ENCODE results near the gene MET.

MET gene

GRCh38 chr7:116790025-116790424, 118.0 kb downstream of the MET start:
- no peak overlapping the region for H3K4me3 Mint-ChIP-seq
- H3K36me3 Mint-ChIP-seq (ENCODE audit: low read depth) = no peaks in the 10 kb centered on the region
- H3K27ac Mint-ChIP-seq = no peak overlapping the region
- no peaks in the 10 kb centered on the region for H3K4me1 Mint-ChIP-seq (ENCODE audit: low read depth)
- no peaks in the 10 kb centered on the region for H3K9me3 Mint-ChIP-seq
- intact Hi-C loops (cut with micrococcal nuclease) = no loop called here
- no peaks in the 10 kb centered on the region for H3K27me3 Mint-ChIP-seq

DNA sequence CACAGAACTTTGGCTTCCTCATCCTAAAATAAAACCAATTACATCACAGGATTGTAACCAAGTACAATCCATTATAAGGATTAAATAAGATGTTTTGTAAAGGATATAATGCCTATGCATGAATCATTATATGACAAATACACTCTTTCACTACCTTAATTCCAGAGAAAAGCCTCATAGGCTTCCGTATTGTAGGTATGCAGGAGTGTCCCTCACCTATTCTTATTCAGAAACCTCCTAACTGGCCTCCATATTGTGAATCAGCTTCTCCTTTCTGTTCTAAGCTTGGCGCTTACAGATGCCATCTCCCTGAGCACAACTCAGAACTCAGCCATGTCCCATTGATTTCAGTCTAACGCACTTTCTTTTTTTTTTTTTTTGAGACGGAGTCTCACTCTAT, 120.8 kb downstream of the MET start:
- Mint-ChIP-seq H3K4me1 (ENCODE audit: low read depth) (no peaks in the 10 kb centered on the region), H3K4me3 (no peak overlapping the region), H3K27ac (no peak overlapping the region), H3K36me3 (ENCODE audit: low read depth) (no peaks in the 10 kb centered on the region), H3K9me3 (no peaks in the 10 kb centered on the region), H3K27me3 (no peaks in the 10 kb centered on the region)
- intact Hi-C loops (cut with micrococcal nuclease) = no loop called here

- Mint-ChIP-seq H3K9me3 (no peaks in the 10 kb centered on the region), H3K27me3 (no peaks in the 10 kb centered on the region), H3K27ac (no peak overlapping the region), H3K4me1 (ENCODE audit: low read depth) (no peaks in the 10 kb centered on the region), H3K4me3 (no peak overlapping the region), H3K36me3 (ENCODE audit: low read depth) (no peaks in the 10 kb centered on the region)
- intact Hi-C loops (cut with micrococcal nuclease) = no loop called here
Measured at GRCh38 chr7:116793795-116794340, 121.9 kb downstream of the MET start.

GRCh38 chr7:116796471-116796870, 124.5 kb downstream of the MET start:
- no peaks in the 10 kb centered on the region for H3K36me3 Mint-ChIP-seq (ENCODE audit: low read depth)
- peaks cover 3% of the 10 kb centered on the region for H3K27me3 Mint-ChIP-seq
- H3K9me3 Mint-ChIP-seq = no peaks in the 10 kb centered on the region
- intact Hi-C loops (cut with micrococcal nuclease) = no loop called here
- no peak overlapping the region for H3K27ac Mint-ChIP-seq
- H3K4me1 Mint-ChIP-seq (ENCODE audit: low read depth) = peaks cover 5% of the 10 kb centered on the region
- no peak overlapping the region for H3K4me3 Mint-ChIP-seq

- Mint-ChIP-seq H3K9me3 (no peaks in the 10 kb centered on the region), H3K27me3 (peaks cover 3% of the 10 kb centered on the region), H3K27ac (no peak overlapping the region), H3K4me1 (ENCODE audit: low read depth) (peaks cover 8% of the 10 kb centered on the region), H3K36me3 (ENCODE audit: low read depth) (no peaks in the 10 kb centered on the region), H3K4me3 (no peak overlapping the region)
- intact Hi-C loops (cut with micrococcal nuclease) = no loop called here
Measured at GRCh38 chr7:116797612-116798011, 125.6 kb downstream of the MET start.

DNA sequence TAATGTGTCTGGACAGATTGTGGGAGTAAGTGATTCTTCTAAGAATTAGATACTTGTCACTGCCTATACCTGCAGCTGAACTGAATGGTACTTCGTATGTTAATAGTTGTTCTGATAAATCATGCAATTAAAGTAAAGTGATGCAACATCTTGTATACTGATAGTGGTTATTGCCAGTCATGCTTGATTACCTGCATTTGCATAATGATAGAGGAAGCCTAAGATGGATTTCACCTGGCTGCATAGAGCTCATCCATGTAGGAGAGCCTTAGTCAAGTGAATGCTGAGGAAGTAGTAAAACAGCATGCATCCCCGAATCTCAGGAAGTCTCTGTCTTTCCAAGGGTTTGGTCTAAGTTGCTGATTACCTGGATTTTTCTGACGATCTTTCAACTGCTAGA, 126.2 kb downstream of the MET start:
- no peak overlapping the region for H3K27ac Mint-ChIP-seq
- peaks cover 13% of the 10 kb centered on the region for H3K4me1 Mint-ChIP-seq (ENCODE audit: low read depth)
- H3K4me3 Mint-ChIP-seq = no peak overlapping the region
- intact Hi-C loops (cut with micrococcal nuclease) = no loop called here
- H3K36me3 Mint-ChIP-seq (ENCODE audit: low read depth) = no peaks in the 10 kb centered on the region
- peaks cover 3% of the 10 kb centered on the region for H3K27me3 Mint-ChIP-seq
- H3K9me3 Mint-ChIP-seq = no peaks in the 10 kb centered on the region

GRCh38 chr7:116799916-116800315, 127.9 kb downstream of the MET start:
- H3K36me3 Mint-ChIP-seq (ENCODE audit: low read depth) = no peaks in the 10 kb centered on the region
- peaks cover 3% of the 10 kb centered on the region for H3K27me3 Mint-ChIP-seq
- intact Hi-C loops (cut with micrococcal nuclease) = no loop called here
- H3K9me3 Mint-ChIP-seq = no peaks in the 10 kb centered on the region
- no peak overlapping the region for H3K4me3 Mint-ChIP-seq
- no peak overlapping the region for H3K27ac Mint-ChIP-seq
- H3K4me1 Mint-ChIP-seq (ENCODE audit: low read depth) = peaks cover 20% of the 10 kb centered on the region

- H3K4me3 Mint-ChIP-seq = no peak overlapping the region
- H3K27me3 Mint-ChIP-seq = peaks cover 3% of the 10 kb centered on the region
Measured at GRCh38 chr7:116800594-116800993, 128.6 kb downstream of the MET start.

GRCh38 chr7:116801092-116801710, 129.2 kb downstream of the MET start:
- Mint-ChIP-seq H3K27ac (no peak overlapping the region), H3K4me3 (no peak overlapping the region), H3K4me1 (ENCODE audit: low read depth) (peaks cover 20% of the 10 kb centered on the region), H3K9me3 (no peaks in the 10 kb centered on the region), H3K27me3 (peaks cover 3% of the 10 kb centered on the region), H3K36me3 (ENCODE audit: low read depth) (no peaks in the 10 kb centered on the region)
- intact Hi-C loops (cut with micrococcal nuclease) = no loop called here

More at GRCh38 chr7:116800594-116800993, 128.6 kb downstream of the MET start:
- intact Hi-C loops (cut with micrococcal nuclease) = no loop called here
- H3K9me3 Mint-ChIP-seq = no peaks in the 10 kb centered on the region
- peaks cover 20% of the 10 kb centered on the region for H3K4me1 Mint-ChIP-seq (ENCODE audit: low read depth)
- no peak overlapping the region for H3K27ac Mint-ChIP-seq
- H3K36me3 Mint-ChIP-seq (ENCODE audit: low read depth) = no peaks in the 10 kb centered on the region

- Mint-ChIP-seq H3K36me3 (ENCODE audit: low read depth) (no peaks in the 10 kb centered on the region), H3K27me3 (peaks cover 3% of the 10 kb centered on the region), H3K9me3 (no peaks in the 10 kb centered on the region), H3K4me3 (no peak overlapping the region), H3K4me1 (ENCODE audit: low read depth) (peaks cover 20% of the 10 kb centered on the region), H3K27ac (no peak overlapping the region)
- intact Hi-C loops (cut with micrococcal nuclease) = no loop called here
Measured at GRCh38 chr7:116802144-116802745, 130.2 kb downstream of the MET start.

- H3K27ac Mint-ChIP-seq = no peak overlapping the region
Measured at GRCh38 chr7:116802746-116803152, 130.8 kb downstream of the MET start.

GRCh38 chr7:116804471-116804870, 132.5 kb downstream of the MET start:
- Mint-ChIP-seq H3K4me3 (no peak overlapping the region), H3K27me3 (peaks cover 3% of the 10 kb centered on the region), H3K36me3 (ENCODE audit: low read depth) (no peaks in the 10 kb centered on the region), H3K9me3 (no peaks in the 10 kb centered on the region), H3K4me1 (ENCODE audit: low read depth) (peaks cover 20% of the 10 kb centered on the region), H3K27ac (no peak overlapping the region)
- intact Hi-C loops (cut with micrococcal nuclease) = no loop called here

More at GRCh38 chr7:116802746-116803152, 130.8 kb downstream of the MET start:
- Mint-ChIP-seq H3K27me3 (peaks cover 3% of the 10 kb centered on the region), H3K36me3 (ENCODE audit: low read depth) (no peaks in the 10 kb centered on the region), H3K4me3 (no peak overlapping the region), H3K9me3 (no peaks in the 10 kb centered on the region), H3K4me1 (ENCODE audit: low read depth) (peaks cover 20% of the 10 kb centered on the region)
- intact Hi-C loops (cut with micrococcal nuclease) = no loop called here

- Mint-ChIP-seq H3K4me3 (no peak overlapping the region), H3K36me3 (ENCODE audit: low read depth) (no peaks in the 10 kb centered on the region), H3K4me1 (ENCODE audit: low read depth) (peaks cover 20% of the 10 kb centered on the region), H3K27ac (no peak overlapping the region), H3K27me3 (peaks cover 3% of the 10 kb centered on the region), H3K9me3 (no peaks in the 10 kb centered on the region)
- intact Hi-C loops (cut with micrococcal nuclease) = loop anchor here (5.0 kb wide), 1 partner anchor 633 kb away; no protein-coding TSS in a partner anchor
Measured at GRCh38 chr7:116805100-116805544, 133.1 kb downstream of the MET start.

GRCh38 chr7:116806046-116806944, 134.3 kb downstream of the MET start:
- Mint-ChIP-seq H3K4me1 (ENCODE audit: low read depth) (peaks cover 15% of the 10 kb centered on the region), H3K36me3 (ENCODE audit: low read depth) (no peaks in the 10 kb centered on the region), H3K27ac (no peak overlapping the region), H3K4me3 (no peak overlapping the region), H3K9me3 (no peaks in the 10 kb centered on the region), H3K27me3 (no peaks in the 10 kb centered on the region)
- intact Hi-C loops (cut with micrococcal nuclease) = loop anchor here (5.0 kb wide), 1 partner anchor 634 kb away; no protein-coding TSS in a partner anchor

Data from dendritic cell treated with granulocyte-macrophage colony-stimulating factor and Interleukin-4, amounts not matched to agents 40 ng/mL and 50 ng/mL, for 4 days (primary cell).